A673 (cell line): ENCODE results near the gene TTYH1.
A peak's percentile ranks its signal among the peaks of the same experiment; 100 is the strongest.

ENCODE experiments used
- EZH2 ChIP-seq: fragments of 200-600 bp; sonication (generic); IDR thresholded peaks from 2 replicates; pipeline ENCODE4 v1.6.1; 2017; ENCODE audit warnings: borderline replicate concordance, low read depth, mild to moderate bottlenecking, mixed read lengths, antibody characterized with exemption, low read length; ENCODE audit not compliant: poor library complexity, severe bottlenecking
- TF ChIP-seq, protein P1 (sequence below): fragments of 300-800, 200-600 bp; sonication (generic); conservative IDR thresholded peaks from 2 replicates; pipeline ENCODE4 v1.5.1; 2017; ENCODE audit warnings: low read depth, mild to moderate bottlenecking, antibody characterized with exemption, low read length, moderate library complexity, mixed read lengths

GRCh38 chr19:54415208-54415900 lies at the start of gene TTYH1:
- TF ChIP-seq, protein P1, sequence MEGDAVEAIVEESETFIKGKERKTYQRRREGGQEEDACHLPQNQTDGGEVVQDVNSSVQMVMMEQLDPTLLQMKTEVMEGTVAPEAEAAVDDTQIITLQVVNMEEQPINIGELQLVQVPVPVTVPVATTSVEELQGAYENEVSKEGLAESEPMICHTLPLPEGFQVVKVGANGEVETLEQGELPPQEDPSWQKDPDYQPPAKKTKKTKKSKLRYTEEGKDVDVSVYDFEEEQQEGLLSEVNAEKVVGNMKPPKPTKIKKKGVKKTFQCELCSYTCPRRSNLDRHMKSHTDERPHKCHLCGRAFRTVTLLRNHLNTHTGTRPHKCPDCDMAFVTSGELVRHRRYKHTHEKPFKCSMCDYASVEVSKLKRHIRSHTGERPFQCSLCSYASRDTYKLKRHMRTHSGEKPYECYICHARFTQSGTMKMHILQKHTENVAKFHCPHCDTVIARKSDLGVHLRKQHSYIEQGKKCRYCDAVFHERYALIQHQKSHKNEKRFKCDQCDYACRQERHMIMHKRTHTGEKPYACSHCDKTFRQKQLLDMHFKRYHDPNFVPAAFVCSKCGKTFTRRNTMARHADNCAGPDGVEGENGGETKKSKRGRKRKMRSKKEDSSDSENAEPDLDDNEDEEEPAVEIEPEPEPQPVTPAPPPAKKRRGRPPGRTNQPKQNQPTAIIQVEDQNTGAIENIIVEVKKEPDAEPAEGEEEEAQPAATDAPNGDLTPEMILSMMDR = peak; percentile 37
- no peak for TF ChIP-seq EZH2
